HepG2 (cell line): ENCODE measurements around the gene SLC7A6OS. TPM values are rescaled to one million over a fixed set of nuclear protein-coding genes. Genes with fewer than 3 reads are reported as not detected.

Source experiments
- BORCS8-MEF2B ChIP-seq: sonication (generic); formaldehyde crosslinking; IDR thresholded peaks from 2 replicates; pipeline ENCODE4 v1.8.0; 2022; ENCODE audit warnings: mild to moderate bottlenecking, missing genetic modification reagents
- CEBPG ChIP-seq: IDR thresholded peaks from 2 replicates; pipeline ENCODE4 v1.6.1; 2016
- DBP ChIP-seq: sonication (generic); formaldehyde crosslinking; IDR thresholded peaks from 2 replicates; pipeline ENCODE4 v1.4.0; 2020; ENCODE audit warnings: missing genetic modification reagents; ENCODE audit errors: not compliant biosample characterization
- GTF3A ChIP-seq: sonication (generic); formaldehyde crosslinking; conservative IDR thresholded peaks from 2 replicates; pipeline ENCODE4 v1.4.0; 2020; ENCODE audit warnings: mild to moderate bottlenecking, missing genetic modification reagents
- JUNB ChIP-seq: sonication (generic); formaldehyde crosslinking; IDR thresholded peaks from 2 replicates; pipeline ENCODE4 v1.8.0; 2022; ENCODE audit warnings: missing genetic modification reagents, mild to moderate bottlenecking, borderline replicate concordance
- JUND ChIP-seq: sonication (generic); formaldehyde crosslinking; IDR thresholded peaks from 2 replicates; pipeline ENCODE4 v1.8.0; 2022; ENCODE audit warnings: mild to moderate bottlenecking, missing genetic modification reagents
- MAZ ChIP-seq, 2 experiments: sonication (generic) in 1 of 2; formaldehyde crosslinking in 1 of 2; IDR thresholded peaks; 2 replicates each; pipeline versions ENCODE4 v1.5.0 to v1.6.1; 2012 to 2020; ENCODE audit warnings: low read depth in 2 of 2, mild to moderate bottlenecking in 2 of 2, borderline replicate concordance in 1 of 2, improper control_type of control experiment in 1 of 2, low read length in 1 of 2, missing genetic modification reagents in 1 of 2, moderate library complexity in 1 of 2
- MXD4 ChIP-seq: IDR thresholded peaks from 2 replicates; pipeline ENCODE4 v1.6.1; 2016; ENCODE audit warnings: mild to moderate bottlenecking, missing biosample characterization, missing genetic modification reagents
- NCOR1 ChIP-seq: fragments of 200-600 bp; sonication (generic); IDR thresholded peaks from 2 replicates; pipeline ENCODE4 v1.7.0; 2017; ENCODE audit warnings: antibody characterized with exemption, low read length, borderline replicate concordance
- TCF12 ChIP-seq, 2 experiments: fragments of 450-650 bp in 1 of 2; sonication (generic) in 1 of 2; formaldehyde crosslinking in 1 of 2; IDR thresholded peaks; 2 replicates each; pipeline versions ENCODE4 v1.6.1 to v1.8.0; 2017 to 2022; ENCODE audit warnings: antibody characterized with exemption in 1 of 2, mild to moderate bottlenecking in 1 of 2, missing genetic modification reagents in 1 of 2, moderate library complexity in 1 of 2
- THAP9 ChIP-seq: sonication (generic); formaldehyde crosslinking; IDR thresholded peaks from 2 replicates; pipeline ENCODE4; 2020; ENCODE audit warnings: missing genetic modification reagents, mild to moderate bottlenecking, borderline replicate concordance
- ZBTB33 ChIP-seq: sonication (generic); formaldehyde crosslinking; IDR thresholded peaks from 2 replicates; pipeline ENCODE4 v1.4.0; 2020; ENCODE audit warnings: missing genetic modification reagents
- ZBTB43 ChIP-seq: sonication (generic); formaldehyde crosslinking; conservative IDR thresholded peaks from 2 replicates; pipeline ENCODE4 v1.4.0; 2020; ENCODE audit warnings: missing genetic modification reagents
- ZKSCAN8 ChIP-seq: IDR thresholded peaks from 2 replicates; pipeline ENCODE4 v1.6.1; 2016; ENCODE audit warnings: borderline replicate concordance, missing genetic modification reagents, missing compliant biosample characterization
- polyA plus RNA-seq, 8 experiments: library from polyadenylated mRNA; depleted of rRNA in 3 of 8; stranded (reverse) in 7 of 8; unstranded in 1 of 8; fragments of >200 nt; fragmentation: Illumina TruSeq in 4 of 8; extraction: Trizol in 4 of 8; gene quantifications; 2 replicates each; pipeline versions ENCODE4 v1.2.1 to v1.2.3, GENCODE V29; 2011 to 2016; ENCODE audit warnings: low read depth in 4 of 8, missing spikeins in 1 of 8, mixed read lengths in 1 of 8; ENCODE audit not compliant: insufficient read depth in 1 of 8
- total RNA-seq, 5 experiments: library from RNA; depleted of rRNA; stranded (reverse); fragments of >200 nt; fragmentation: Illumina TruSeq; extraction: Trizol; gene quantifications; 2 replicates each; pipeline ENCODE4 v1.2.3, GENCODE V29; 2016; ENCODE audit warnings: low read depth in 1 of 5
- TF ChIP-seq, protein P1 (sequence below): sonication (generic); formaldehyde crosslinking; IDR thresholded peaks from 2 replicates; pipeline ENCODE4 v1.4.0; 2020; ENCODE audit warnings: mild to moderate bottlenecking, missing genetic modification reagents
- TF ChIP-seq, protein P2 (sequence below): sonication (generic); formaldehyde crosslinking; IDR thresholded peaks from 2 replicates; pipeline ENCODE4 v1.5.1; 2020; ENCODE audit warnings: missing genetic modification reagents, mild to moderate bottlenecking, borderline replicate concordance

Gene SLC7A6OS
- total and polyA plus RNA-seq, 2 of the 13 experiments (the other 11 are each of a cell fraction or from before 2014, with no cell fraction given): 11.2 to 21.5 TPM

DNA sequence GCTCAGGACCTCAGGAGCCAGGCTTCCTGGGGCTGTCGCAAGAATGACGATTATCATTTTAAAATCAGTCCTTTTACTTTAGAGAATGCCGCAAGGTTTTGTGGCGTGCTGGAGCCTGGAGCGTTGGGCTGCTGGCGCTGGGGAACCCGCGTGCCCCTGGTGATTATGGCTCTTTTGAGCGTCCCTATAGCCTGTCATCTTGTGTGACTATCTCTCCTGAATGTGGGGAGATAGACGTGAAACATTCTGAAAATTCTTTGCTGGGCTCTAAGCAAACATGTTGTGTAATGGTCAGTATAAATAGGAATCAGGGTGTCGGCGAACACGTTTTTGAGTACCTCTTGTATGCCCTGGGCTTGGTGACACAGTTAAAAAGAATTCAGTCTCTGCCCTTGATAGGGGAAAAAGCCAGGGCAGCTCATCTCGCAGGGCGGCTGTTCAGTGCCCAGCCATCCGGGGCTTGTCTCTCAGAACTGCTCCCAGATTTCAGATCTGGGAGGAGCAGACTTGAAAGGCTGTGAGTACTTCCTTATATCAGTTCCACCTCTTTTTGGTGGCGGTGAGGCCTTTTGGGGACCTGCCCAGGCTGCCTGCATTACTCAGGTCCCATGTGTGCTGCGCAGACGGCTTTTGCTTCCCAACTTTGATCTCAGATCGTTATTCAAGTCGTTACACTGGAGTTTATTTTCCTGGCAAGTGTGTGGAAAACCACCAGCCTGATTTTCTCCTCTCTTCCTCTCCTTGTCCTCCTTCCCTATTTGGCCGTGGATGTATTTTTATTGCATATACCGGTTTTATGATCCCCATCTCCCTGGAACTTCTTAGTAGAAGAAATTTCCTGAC lies 45.4 kb downstream of the SLC7A6OS start (continued):
- TF ChIP-seq ZBTB33 (CRISPR knock-in tag) (no peak), GTF3A (CRISPR knock-in tag) (0 out of 2 replicates have a peak, but pooled peaks have one; percentile 4), MXD4 (peak; percentile 82), ZBTB43 (CRISPR knock-in tag) (peak; percentile 67; the same call in 1 of the 2 replicates), TCF12 (IDR thresholded peaks at IDR 0.05) (no peak), TCF12 (CRISPR knock-in tag; IDR thresholded peaks at IDR 0.05) (0 out of 2 replicates have a peak, but pooled peaks have one; percentile 30), JUND (CRISPR knock-in tag) (peak; percentile 96), CEBPG (CRISPR knock-in tag) (peak; percentile 94), DBP (no peak), ZKSCAN8 (CRISPR knock-in tag) (peak; percentile 99), JUNB (CRISPR knock-in tag) (peak; percentile 93; the same call in 1 of the 2 replicates), BORCS8-MEF2B (no peak), THAP9 (CRISPR knock-in tag) (peak; percentile 67; the same call in 1 of the 2 replicates), NCOR1 (peak; percentile 38; the same call in 1 of the 2 replicates), MAZ (IDR thresholded peaks at IDR 0.05; ENCODE audit: borderline replicate concordance, low read depth, low read length) (0 out of 2 replicates have a peak, but pooled peaks have one; percentile 47), MAZ (CRISPR knock-in tag; IDR thresholded peaks at IDR 0.05; ENCODE audit: low read depth) (peak; percentile 26; the same call in 1 of the 2 replicates)
- TF ChIP-seq, protein P1, sequence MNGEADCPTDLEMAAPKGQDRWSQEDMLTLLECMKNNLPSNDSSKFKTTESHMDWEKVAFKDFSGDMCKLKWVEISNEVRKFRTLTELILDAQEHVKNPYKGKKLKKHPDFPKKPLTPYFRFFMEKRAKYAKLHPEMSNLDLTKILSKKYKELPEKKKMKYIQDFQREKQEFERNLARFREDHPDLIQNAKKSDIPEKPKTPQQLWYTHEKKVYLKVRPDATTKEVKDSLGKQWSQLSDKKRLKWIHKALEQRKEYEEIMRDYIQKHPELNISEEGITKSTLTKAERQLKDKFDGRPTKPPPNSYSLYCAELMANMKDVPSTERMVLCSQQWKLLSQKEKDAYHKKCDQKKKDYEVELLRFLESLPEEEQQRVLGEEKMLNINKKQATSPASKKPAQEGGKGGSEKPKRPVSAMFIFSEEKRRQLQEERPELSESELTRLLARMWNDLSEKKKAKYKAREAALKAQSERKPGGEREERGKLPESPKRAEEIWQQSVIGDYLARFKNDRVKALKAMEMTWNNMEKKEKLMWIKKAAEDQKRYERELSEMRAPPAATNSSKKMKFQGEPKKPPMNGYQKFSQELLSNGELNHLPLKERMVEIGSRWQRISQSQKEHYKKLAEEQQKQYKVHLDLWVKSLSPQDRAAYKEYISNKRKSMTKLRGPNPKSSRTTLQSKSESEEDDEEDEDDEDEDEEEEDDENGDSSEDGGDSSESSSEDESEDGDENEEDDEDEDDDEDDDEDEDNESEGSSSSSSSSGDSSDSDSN (CRISPR knock-in tag): peak; percentile 61; the same call in 1 of the 2 replicates
- TF ChIP-seq, protein P2, sequence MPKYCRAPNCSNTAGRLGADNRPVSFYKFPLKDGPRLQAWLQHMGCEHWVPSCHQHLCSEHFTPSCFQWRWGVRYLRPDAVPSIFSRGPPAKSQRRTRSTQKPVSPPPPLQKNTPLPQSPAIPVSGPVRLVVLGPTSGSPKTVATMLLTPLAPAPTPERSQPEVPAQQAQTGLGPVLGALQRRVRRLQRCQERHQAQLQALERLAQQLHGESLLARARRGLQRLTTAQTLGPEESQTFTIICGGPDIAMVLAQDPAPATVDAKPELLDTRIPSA (CRISPR knock-in tag): no peak
